GM19397 (cell line): Measurements from ENCODE around the gene ENTPD5.
"Not testable (repeated sequence)": the region's sequence is repeated elsewhere in the genome, so short reads cannot be mapped to it uniquely, and the experiment has no call there.

Experiments
- ATAC-seq: cut with Tn5 transposase; IDR thresholded peaks from one replicate; pipeline ENCODE4 v1.9.1; 2021; ENCODE audit warnings: mild to moderate bottlenecking, moderate library complexity; ENCODE audit not compliant: unreplicated experiment

Gene ENTPD5

DNA sequence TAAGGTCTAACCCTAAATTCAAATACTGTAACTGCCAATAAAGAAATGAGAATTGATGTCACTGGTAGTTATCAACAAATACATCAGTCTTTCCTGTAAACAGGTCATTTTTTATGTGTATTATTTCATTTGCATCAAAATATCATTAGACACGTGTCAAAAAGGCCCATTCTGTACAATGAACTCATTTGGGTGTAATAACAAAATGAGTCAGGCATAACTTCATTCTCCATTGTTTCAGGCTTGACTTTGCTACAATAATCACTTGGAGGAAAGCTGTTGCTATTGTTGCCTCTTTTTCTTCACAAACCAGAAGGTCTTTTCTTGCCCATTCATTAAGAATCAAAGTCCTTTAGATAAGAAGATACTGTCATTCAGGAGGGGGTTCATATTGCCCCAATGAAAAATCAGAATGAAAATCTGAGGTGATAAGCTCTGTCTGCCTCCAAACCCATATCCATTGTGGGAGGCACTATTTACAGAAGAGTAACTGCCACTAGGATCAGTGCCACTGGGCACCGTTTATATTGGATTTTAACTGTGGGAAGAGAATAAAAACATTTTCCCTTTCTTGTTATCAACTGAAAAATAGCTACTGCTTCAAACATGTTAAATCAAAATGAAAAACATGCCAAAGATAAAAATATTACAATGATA is 10.1 kb downstream of the ENTPD5 start:
- ATAC-seq: no peak

DNA sequence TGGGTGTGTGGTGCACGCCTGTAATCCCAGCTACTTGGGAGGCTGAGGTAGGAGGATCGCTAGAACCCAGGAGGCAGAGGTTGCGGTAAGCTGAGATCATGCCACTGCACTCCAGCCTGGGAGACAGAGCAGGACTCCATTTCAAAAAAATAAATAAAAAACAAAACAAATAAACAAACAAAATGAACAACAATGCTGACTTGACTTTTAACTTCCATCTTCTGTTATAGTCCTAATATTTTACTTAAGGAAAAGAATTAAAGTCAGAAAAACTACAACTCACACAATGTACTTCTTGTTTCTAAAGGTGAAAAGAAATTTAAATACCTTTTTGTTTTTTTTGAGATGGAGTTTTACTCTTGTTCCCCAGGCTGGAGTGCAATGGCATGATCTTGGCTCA is 13.4 kb downstream of the ENTPD5 start:
- not testable (repeated sequence) for ATAC-seq

- no peak for ATAC-seq
Observed at GRCh38 chr14:73998726-73999125, 20.4 kb downstream of the ENTPD5 start.

GRCh38 chr14:73997944-73998447 is 21.1 kb downstream of the ENTPD5 start:
- no peak for ATAC-seq

GRCh38 chr14:73997108-73997943 is 21.8 kb downstream of the ENTPD5 start:
- no peak for ATAC-seq

DNA sequence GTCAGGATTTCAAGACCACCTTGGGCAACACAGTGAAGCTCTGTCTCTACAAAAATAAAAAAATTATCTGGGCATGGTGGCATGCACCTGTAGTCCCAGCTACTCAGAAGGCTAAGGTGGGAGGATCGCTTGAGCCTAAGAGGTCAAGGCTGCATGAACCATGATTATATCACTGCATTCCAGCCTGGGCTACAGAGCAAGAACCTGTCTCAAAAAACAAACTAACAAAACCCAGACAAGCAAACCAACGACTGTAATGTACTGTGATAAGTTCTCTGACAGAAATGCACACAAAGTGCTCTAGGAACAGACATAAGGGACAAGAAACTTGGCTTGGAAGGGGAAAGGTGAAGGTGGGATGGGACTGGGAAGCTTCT is 22.4 kb downstream of the ENTPD5 start:
- no peak for ATAC-seq

- ATAC-seq: no peak
Observed at GRCh38 chr14:73995977-73996378, 23.1 kb downstream of the ENTPD5 start.

- not testable (repeated sequence) for ATAC-seq
Observed at GRCh38 chr14:73994926-73995325, 24.2 kb downstream of the ENTPD5 start.

- ATAC-seq: no peak
Observed at GRCh38 chr14:73991092-73991491, 28.0 kb downstream of the ENTPD5 start.

GRCh38 chr14:73988656-73989055 is 30.4 kb downstream of the ENTPD5 start:
- ATAC-seq: not testable (repeated sequence)

DNA sequence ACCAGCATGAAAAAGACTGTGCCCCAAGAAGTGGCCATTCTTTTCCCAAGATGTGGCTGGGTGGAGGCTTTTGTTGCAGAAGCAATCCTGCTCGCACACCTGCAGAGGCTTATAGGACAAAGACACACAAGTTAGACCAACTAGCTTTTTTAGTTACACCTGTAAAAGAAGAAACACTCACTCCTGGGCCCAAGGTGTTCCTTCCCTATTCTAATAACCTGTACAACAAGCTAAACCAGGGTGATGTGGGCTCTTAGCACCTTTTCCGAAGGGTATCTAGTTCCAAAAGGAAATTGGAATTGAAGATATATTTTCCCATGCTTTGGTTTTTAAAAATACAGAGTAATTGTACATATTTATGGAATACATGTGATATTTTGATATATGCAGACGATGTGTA is 31.0 kb downstream of the ENTPD5 start:
- ATAC-seq: no peak

- ATAC-seq: no peak
Observed at GRCh38 chr14:73977896-73978295, 41.2 kb downstream of the ENTPD5 start.

GRCh38 chr14:73976125-73976524 is 43.0 kb downstream of the ENTPD5 start:
- ATAC-seq: no peak

DNA sequence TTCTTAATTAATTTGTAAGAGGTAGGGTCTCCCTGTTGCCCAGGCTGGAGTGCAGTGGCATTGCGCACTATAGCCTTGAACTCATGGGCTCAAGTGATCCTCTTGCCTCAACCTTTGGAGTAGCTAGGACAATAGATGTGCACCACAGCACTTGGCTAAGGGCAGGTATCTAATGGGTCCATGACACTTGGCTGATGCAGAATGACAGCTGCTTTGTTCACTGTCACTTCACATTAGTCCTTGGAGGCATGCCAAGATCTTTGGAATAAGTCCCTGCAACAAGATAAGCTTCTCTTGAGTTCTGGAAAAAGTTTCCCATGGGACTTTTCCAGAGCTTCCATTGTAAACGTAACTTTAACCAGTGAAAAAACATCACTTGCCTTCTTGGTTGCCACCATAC is 45.6 kb downstream of the ENTPD5 start:
- no peak for ATAC-seq

GRCh38 chr14:73968885-73969284 is 50.2 kb downstream of the ENTPD5 start:
- ATAC-seq: no peak

- ATAC-seq: no peak
Observed at GRCh38 chr14:73965216-73965615, 53.9 kb downstream of the ENTPD5 start.

GRCh38 chr14:73961192-73961591 is 57.9 kb downstream of the ENTPD5 start:
- no peak for ATAC-seq

GRCh38 chr14:73958591-73958990 is 60.5 kb downstream of the ENTPD5 start:
- ATAC-seq: no peak

DNA sequence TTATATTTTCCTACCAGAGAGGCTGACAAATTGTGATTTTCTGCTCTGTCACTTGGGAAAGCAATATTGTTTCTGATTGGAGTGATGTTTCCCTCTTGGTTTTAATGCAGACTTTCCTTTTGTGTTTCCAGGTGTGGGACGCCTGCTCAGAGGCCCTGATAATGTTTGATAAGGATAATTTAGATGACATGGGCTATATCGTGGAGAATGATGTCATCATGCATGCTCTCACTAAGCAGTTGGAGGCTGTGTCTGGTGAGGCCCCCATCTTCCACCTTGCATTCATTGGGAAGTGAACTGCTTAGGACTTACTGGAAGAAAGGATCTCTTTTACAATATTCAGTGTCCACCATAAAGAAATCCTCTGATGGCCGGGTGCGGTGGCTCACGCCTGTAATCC is 63.4 kb downstream of the ENTPD5 start:
- no peak for ATAC-seq

DNA sequence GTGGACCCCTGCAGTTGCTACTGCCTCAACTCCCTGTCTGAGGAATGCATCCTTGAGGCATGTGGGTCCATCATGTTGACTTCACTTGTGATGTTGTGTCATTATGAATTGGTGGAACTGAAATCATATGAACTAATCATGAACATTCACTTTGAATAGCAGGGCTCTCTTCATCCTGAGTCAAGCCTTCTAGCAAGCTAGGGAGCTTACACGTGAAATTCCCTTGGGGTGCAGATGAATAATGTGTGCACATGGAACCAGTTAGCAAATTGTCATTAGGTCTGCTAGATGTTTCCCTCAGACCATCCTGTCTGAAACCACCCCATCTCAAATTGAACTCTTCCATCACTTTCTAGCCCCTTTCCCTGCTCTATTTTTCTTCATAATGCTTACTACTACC is 65.4 kb downstream of the ENTPD5 start:
- ATAC-seq: no peak

DNA sequence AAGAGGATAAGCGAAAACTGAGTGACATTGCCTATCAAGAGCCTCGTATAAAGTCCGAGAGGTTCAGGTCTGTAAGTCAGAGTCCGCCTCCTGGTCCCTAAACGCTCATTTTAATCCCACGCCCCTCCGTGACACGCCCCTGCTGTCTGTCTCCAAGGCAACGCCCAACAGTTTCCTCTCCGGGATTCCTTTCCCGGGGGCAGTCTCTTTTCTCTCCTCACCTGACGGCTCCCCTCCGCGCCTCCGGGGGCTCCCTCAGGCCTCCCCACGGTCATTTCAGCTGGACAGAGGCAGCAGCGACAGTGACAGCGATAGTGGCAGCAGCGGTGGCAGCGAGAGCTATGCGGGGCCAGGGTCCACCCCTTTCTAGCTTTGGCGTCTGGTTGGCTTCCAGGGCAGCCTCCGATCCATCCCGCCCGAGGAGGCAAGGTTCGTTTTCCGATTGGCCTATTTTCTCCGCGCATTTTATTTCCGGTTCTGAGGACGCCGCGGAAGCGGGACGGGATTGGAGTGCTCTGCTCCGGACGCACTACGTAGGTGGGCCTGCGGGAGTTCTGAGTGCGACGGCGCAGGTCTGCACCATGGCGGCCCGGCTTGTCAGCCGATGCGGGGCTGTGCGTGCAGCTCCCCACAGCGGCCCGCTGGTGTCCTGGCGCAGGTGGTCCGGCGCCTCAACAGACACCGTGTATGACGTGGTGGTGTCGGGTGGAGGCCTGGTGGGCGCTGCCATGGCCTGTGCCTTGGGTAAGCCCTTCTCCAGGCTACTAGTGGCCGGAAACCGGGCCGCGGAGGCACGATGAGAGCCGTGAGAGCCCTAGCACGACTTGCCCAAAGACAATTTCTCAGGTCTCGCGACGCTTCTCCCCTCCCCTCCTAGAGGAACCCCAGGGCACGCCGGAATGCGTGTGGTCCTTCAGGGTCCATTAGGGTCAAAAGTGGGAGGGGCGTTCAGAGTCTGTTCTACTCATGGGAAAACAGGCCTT is 69.0 kb downstream of the ENTPD5 start, which contains the start of the genes COQ6 and FAM161B:
TSS of gene COQ6 (plus strand) at position 551 of the 983 bp plus-strand sequence. CDS start at position 582, 31 bp downstream.
TSS of gene FAM161B (minus strand) at position 343 of the 983 bp plus-strand sequence. CDS start at position 275, 68 bp downstream.
- peak; percentile 89 for ATAC-seq
